ACHN (cell line): ENCODE results near the gene MYO15B.
A peak's percentile ranks its signal among the peaks of the same experiment; 100 is the strongest.
"Not testable (repeated sequence)": the region's sequence is repeated elsewhere in the genome, so short reads cannot be mapped to it uniquely, and the experiment has no call there.

Experiments used
- DNase-seq: peaks from one replicate; pipeline ENCODE4 v3.0.0-alpha.2; 2015
- in situ Hi-C: cut with HindIII; loops from 2 replicates; pipeline ENCODE4 v1.10.0; 2017; ENCODE audit warnings: low sequenced_read_pairs, low pct_ligation_motif_present, low pct_unique_long_range_greater_than_20kb

MYO15B gene

DNA sequence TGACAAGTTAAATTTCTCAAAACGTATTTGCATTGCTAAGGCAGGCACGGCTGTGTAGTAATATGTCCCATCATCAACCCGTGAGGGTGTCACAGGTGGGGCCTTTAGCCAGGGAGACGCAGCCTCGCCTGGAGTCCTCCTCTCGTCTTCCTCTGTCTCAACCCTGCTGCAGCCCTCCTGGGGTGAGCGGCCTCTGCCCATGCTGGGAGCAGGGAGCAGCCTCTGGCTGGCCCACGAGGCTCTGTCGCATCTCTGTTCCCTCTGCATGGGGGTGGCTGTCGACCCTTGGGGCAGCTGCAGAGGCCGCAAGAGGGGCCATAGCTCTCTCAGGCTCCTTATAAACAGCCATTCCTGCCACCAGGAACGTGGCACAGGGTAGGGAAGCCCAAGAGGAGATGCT, 44.8 kb downstream of the MYO15B start:
- DNase-seq: no peak
- in situ Hi-C loops: no loop called here

DNA sequence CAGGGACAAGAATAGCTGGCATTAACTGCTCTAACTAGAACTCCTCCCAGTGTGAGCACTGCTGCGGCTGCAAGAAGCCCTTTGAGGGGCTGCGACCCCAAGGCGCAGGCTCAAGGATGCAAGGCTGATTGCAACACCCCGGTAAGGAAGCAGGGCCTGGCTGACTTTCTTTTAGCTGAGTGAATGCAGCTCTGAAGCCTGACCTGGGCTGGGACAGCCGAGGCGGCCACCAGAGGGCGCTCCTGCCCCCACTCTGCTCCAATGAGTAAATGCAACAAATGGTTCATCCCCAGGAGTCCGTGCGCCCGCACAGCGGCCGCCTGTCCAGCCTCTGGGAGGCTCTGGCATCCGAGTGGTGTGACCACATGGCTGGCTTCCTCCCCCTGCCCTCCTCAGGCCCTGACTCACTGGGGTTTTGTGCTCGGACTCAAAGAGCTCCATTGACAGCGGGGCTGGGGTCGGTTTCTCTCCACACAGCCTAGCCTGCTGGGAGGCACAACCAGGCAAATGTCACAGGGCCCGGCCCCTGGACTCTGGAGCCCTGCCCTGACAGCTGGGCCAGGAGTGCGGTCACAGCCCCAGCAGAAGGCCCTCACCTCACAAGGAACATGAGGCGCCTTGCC, 45.4 kb downstream of the MYO15B start, which contains the start of gene SMIM5:
SMIM5 (plus strand) TSS at position 572 of the 623 bp plus-strand sequence. CDS start 6,768 bp downstream, outside the sequence.
- in situ Hi-C loops: no loop called here
- DNase-seq: peak; percentile 89

DNA sequence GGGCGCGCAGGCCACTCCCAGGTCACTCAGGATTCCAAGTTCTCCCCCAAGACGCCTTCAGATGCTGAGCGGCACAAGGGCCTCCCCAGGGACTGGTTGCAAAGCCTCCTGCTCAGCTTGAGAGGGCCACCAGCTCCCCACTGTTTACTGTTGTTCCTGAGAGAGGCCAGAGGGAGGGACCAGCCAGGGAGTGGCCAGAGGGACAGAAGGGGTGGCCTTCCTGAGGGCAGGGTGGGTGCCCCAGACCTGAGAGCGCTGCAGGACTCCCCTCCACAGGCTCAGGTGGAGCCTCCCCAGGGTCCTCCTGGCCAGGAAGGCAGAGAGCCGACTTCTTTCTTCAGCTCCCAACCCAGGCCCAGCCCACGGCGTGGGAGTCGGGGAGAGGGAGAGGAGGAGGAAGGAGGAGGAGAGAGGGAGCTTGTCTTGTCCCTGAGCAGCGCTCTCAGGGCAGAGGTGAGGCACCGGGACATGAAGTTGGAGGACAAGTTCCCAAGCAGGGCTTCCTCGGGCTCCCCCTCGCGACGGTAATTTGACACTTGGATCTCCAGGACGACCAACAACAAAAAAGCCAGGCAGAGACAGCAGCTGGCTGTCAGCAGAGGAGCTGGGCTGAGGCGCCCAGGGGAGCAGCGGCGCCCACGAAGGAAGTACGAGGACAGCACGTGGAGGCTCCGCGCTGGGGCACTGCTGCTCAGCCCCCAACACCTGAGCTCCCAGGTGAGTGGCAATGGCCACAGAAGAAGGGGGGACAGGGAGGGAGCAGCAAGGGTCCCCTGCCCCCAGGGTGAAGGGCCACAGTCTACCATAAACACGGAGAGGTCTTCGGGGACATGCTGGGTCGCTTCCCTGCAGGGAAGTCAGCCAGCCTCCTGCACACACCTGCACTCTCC, 46.1 kb downstream of the MYO15B start:
- DNase-seq: peak; percentile 91
- in situ Hi-C loops: no loop called here

DNA sequence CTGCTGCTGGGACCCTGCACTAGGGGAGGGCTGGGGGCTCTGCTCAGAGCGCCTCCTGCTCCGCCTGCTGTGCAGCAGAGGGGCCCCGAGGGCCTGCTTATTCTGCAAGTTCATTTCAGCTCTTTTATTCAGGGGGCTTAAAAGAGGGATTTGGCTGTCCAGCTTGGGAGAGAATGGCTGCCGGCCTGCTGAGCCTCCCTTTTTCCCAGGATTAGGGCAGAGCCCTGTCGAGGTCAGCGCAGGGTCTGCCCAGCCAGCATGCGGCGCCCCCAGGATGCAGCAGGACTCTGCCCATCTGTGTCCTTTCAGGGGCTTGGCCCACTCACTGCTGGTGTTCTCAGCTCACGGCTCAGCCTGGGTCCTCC, 46.8 kb downstream of the MYO15B start:
- DNase-seq: no peak
- in situ Hi-C loops: no loop called here

DNA sequence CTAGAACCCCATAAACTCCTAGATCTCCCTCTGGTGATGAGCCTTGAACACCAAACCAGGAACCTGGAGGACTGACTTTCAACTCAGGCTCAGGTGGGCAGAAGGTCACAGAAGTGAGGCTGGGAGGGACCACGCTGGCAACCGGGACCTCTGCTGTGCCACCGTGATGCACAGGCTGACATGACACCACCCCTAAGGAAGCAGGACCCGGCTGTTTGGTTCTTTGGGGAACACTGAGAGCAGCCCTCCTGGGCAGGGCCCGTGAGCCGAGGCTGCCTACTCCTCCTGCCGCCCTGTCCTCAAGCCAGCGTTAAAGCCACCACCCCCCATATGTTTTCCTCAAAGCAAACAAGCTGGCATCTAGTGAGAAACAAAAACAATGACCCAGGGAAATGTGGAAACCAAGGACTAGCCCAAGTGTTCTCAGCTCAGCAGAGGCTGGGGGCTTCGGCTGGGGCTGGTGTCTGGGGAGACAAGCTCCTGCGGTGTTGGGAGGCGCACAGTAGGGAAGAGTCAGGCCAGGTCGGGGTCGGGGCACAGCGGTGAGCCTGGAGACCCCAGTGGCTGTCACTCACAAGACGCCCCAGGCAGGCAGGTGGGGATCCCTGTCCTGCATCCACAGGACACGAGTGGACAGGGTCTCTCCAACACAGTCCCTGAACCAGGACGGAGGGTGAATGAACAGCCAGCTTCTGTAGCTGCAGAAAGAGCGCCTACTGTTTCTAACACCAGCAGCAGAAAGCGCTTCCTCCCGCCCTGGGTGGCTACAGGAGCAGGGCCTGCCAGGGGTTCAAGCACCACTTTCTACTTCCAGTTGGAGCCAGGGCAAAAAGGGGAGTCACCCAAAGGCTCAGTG, 47.4 kb downstream of the MYO15B start:
- DNase-seq: no peak
- in situ Hi-C loops: no loop called here

DNA sequence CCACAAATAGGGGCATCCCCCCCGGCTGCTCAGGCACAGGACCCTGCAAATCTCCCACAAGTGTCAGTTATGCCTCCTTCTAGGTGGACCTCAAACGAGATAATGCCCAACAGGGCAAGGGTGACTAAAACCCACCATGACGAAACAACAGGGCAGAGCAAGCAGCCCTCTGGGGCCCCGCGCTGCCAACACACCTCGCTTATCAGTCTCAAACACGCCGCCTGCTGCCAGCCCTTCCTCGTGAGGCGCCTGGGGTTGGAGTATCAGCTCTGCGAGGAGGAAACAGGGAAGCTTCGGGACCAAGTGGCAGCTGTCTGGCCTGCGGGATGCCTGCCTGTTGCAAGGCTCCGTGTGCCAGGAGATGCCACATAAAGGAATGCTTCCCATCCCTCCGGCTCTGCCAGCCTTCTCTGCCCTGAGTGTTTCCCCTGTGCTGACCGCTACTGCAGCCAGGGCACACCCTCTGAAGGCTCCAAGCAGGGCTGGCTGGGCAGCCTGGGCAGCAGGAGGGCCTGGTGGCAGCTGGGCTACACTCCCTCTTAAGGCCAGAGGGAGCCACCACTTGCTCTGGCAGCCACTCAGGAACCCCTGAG, 48.1 kb downstream of the MYO15B start:
- in situ Hi-C loops: no loop called here
- no peak for DNase-seq

DNA sequence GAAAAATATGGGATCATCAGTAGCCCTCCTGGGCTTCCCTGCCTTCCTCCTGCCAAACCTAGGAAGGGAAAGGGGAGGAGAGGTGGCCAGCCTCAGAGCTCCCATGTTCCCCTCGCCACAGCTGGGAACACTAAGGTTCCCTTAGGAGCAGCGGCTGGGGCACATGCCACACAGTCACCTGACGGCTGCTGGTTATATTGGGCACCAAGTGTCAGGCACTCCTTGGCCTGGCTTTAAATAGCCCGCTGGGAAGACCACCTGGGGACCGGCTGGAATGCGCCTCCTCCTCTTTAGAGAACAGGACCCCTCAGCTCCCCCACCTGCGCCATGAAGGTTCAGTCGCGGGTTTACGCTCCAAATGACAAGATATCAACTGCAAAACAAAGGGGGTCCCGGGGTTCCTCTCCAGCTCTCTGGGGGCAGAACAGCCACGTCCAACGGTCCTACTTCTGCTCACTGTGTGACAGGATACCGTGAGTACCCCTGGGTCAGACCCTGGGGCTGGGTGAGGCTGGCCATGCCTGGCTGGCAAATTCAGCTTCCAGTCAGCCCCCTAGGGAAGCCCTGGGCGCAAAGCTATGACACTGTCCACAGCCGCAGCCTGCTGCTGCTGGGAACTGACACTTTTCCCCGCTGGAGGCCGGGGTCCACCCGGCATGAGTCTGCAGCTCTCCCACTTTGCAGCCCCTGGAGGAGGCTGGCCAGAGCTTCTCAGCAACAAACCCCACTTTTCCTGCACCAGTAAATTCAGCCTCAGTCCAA, 49.0 kb downstream of the MYO15B start:
- DNase-seq: no peak
- in situ Hi-C loops: no loop called here

DNA sequence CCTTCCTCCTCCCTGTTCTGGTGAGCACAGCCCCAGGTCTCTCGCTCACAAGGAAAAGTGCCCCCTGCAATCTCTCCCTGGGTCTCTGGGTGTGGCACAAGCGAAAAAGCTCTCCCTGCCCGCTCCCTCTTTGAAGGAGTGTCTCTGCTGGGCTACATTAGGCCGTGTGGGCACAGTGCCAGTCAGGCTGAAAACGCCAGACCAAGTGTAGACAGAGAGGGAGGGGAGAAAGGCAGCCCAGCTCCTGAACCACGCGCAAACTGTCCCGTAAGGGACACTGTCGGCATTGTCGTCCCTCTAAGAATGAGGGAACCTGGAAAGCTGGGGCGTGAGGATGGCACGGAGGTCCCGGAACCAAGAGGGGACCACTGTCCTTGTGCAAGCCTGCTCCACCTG, 49.5 kb downstream of the MYO15B start:
- no peak for DNase-seq
- in situ Hi-C loops: no loop called here

DNA sequence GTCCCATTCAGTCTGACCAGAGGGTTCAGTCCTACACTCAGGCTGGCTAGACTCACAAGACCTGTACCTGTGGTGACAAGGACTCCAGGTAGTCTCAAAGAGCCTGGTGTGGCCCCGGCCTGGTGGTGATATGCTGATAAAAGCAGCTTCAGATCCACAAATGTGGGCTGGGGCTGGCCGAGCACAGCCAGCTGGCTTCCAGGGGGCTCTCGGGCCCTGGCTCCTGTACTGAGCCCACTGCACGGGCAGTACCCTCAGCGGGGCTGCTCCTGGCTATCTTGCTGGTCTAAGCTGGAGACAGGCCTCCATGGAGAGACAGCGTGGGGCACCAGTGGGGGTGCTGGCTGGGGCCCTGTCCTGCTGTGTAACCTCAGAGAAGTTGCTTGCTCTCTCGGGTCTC, 50.0 kb downstream of the MYO15B start:
- in situ Hi-C loops: no loop called here
- DNase-seq: no peak

DNA sequence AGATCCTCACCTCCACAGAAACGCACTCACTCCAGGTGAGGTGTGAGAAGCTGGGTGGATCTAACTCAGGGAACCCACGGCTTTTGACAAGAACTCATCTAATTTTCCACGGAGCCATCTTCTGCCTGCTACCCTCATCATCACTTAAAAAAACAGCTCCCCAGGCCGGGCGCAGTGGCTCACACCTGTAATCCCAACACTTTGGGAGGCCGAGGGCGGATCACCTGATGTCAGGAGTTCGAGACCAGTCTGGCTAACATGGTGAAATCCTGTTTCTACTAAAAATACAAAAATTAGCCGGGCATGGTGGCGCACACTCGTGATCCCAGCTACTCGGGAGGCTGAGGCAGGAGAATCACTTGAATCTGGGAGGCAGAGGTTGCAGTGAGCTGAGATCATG, 50.4 kb downstream of the MYO15B start:
- DNase-seq, in situ Hi-C loops: not testable (repeated sequence)

DNA sequence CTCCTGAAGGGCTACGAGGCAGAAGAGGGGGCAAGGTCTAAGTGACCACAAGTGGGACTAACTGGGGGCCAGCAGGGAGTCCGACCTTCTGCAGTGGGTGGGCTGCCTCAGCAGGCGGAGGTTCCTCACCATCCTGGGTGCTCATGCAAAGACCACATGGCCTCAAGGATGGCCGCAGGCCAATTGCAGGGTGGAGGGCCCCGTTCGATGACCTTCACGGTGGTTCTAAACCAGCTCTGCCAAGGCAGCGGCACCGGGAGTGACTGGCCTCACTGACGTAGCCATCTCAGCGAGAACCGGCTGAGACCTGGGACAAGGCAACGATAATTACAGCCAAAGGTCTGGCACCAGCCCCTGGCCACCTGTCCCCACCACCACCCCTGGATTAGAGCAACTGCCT, 51.3 kb downstream of the MYO15B start:
- no peak for DNase-seq
- in situ Hi-C loops: no loop called here

DNA sequence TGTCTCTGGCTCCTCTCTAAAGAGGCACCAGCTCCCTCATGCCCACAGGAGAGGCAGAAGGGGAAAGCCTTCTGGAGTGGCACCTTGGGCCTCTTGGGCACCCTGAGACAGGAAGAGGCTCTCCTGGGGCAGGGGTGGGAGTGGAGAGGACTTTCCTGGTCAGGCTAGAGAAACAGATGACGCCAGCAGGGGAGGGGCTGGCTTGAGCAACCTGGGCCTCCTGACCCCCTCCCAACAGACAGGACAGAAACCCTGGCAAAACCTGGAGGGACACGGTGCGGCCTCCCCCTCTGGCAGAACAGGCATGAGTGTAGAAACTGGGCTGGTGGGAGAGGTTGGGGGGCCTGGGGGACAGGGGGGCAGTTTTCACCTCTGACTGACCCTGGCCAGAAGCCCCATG, 51.7 kb downstream of the MYO15B start:
- no peak for DNase-seq
- in situ Hi-C loops: no loop called here

DNA sequence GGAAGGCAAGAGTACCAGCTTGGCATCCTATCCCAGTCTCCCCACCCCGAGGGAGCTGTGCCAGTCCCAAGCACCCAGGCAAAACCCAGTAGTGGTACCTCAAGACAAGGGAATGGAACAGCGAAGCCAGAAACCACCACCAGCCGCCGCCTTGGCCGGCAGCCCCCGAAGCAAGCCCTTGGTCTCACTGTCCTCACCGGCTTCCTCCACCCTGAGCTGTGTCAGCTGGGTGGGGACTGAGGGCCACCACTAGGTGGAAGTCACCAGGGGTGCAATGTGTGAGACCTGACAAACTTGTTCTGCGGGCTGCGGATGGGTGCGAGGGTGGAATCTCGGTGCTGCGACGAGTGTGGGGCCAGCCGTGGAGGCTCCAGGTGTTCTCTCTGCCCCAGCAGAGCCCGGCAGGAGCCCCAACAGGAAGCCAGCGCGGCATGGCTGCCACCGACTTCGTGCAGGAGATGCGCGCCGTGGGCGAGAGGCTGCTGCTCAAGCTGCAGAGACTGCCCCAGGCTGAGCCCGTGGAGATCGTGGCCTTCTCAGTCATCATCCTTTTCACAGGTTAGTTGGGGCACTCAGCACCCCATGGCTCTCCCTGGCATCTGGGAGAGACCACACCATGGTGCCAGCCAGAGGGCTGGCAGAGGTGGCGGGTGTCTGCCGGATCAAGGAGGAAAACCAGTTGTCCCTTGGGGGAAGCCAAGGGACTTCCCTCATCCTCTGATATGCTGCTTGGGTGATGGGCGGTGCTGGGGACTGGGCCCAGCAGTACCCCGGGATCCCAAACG, 52.4 kb downstream of the MYO15B start:
- in situ Hi-C loops: no loop called here
- no peak for DNase-seq

DNA sequence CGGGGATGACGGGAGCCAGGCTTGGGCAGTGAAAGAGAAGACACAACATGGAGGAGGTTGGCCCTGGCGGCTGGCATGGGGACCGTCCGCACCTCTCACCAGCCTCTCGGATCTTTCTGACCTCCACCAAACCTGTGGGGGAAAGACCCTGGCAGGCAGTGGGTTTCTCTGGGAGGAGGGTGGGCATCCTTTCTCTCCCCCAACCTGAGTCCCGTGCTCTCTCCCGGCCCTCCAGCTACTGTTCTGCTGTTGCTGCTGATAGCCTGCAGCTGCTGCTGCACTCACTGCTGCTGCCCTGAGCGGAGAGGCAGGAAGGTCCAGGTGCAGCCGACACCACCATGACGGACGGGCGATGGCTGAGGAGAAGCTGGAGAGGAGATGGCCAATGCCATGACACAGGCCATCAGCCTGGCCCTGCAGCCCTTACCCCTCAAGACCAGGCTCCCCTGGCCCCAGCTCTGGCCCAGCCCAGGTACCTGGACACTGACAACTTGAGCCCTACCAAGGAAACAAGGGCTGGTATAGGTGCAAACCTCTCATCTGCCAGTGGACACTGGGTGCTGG, 53.0 kb downstream of the MYO15B start:
- in situ Hi-C loops: no loop called here
- no peak for DNase-seq

DNA sequence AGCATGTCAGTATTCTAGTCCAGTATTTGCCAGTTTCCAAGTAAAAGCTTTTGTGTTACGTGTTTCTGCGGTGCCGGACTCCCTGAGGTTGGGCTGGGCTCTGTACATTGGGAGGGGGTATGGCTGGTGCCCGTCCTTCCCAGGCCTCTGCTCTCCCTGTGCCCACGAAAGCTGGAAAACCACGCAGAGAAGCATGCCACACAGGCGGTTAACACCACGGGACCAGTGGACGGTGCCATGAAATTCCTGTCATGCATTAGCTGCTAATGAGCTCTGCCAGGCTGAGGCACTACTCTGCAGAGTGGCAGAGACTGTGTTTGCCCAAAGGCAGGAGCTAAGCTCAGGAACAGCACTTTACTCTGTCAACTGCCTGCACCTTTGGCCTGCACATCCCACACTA, 53.7 kb downstream of the MYO15B start:
- in situ Hi-C loops: no loop called here
- DNase-seq: peak; percentile 76

DNA sequence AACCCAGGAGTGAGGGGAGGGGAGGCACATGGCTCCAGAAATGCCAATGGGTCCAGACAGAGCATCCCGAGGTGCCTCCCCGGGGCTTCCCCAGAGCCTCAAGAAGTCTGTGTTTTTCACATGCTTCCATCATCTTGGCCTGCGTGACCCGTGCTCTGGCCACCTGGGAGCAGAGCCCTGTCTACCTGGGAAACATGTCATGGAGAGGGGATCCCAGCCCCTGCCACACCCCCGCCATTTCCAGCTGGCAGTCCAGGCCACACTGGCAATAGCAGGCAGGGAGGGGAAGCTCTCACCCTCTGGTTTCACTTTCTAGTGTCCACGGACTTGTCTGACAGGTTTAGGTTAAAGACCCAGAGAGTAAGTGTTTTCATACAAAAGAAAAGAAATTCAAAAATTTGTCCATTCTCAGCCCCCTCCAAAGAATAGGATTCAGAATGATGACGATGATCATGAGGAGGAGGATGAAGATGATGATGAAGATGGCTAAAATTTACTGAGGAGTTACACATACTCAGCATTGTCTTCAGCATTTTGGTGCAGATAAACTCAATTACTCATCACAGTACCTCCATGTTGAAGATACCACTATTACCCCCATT, 54.7 kb downstream of the MYO15B start:
- in situ Hi-C loops: no loop called here
- DNase-seq: peak; percentile 19
